ENCODE data around the gene RCOR3. TPM values are rescaled to one million over a fixed set of nuclear protein-coding genes. Genes with fewer than 3 reads are reported as not detected.
A peak's percentile ranks its signal among the peaks of the same experiment; 100 is the strongest.
"Not testable (repeated sequence)": the region's sequence is repeated elsewhere in the genome, so short reads cannot be mapped to it uniquely, and the experiment has no call there.

Gene RCOR3
- total RNA-seq, 1 experiment from 2014 or later = 6.6 TPM

- no peak for DNase-seq (ENCODE audit: low read depth)
- in situ Hi-C loops (cut with HindIII; ENCODE audit: low pct_unique_long_range_greater_than_20kb, low sequenced_read_pairs) = no loop called here
Measured at GRCh38 chr1:211257826-211258225, 1.3 kb upstream of the RCOR3 start.

GRCh38 chr1:211258310-211258755, 833 bp upstream of the RCOR3 start:
- in situ Hi-C loops (cut with HindIII; ENCODE audit: low pct_unique_long_range_greater_than_20kb, low sequenced_read_pairs) = no loop called here
- peak; percentile 69 for DNase-seq (ENCODE audit: low read depth)

GRCh38 chr1:211259638-211260126, 516 bp downstream of the RCOR3 start:
- in situ Hi-C loops (cut with HindIII; ENCODE audit: low pct_unique_long_range_greater_than_20kb, low sequenced_read_pairs) = no loop called here
- DNase-seq (ENCODE audit: low read depth) = no peak

DNA sequence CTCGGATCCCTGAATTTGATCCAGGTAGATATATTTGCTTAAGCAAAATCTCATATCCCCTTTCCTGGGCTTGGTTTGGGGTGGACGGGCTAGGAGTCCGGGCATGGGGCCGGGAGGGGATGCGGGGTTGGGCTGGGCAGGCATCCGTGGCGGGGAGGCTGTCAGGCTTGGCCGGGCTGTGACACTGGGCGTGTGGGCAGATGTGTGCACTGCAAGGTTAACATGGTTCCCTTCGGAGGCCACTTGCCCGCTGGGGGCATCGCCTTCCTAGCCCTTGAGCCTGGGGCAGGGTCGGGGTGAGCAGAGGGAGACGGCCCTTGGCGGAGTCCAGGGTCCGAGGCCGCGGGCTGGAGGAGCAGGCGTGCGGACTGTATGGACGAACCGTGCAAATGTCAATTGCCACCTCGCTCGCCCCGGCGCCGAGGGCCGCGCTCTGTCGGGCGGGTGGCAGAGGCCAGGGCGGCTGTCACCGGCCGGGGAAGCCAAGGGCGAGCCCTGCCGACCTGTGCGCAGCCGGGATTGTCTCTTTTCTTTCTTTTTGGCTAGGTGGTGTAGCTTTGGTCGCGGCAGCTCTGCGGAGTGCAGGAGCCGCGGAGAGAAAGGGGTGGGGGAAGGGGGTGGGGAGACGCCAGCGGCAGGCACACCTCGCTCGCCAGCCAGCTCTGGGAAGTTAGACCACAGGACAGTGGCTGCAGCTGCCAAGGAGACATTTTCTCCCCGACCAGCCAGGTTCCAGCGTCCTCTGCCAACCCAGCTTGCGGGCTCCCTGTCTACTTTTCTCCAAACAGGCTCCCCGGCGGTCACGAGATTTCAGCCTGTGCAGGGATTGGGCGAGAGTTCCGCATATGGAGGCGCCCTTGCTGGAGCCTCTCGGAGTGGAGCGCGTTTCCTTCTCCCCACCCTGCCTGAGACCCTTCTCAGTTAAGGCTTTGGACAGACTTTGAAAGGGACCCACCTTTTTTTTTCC, 1.3 kb downstream of the RCOR3 start:
- peak; percentile 75 for DNase-seq (ENCODE audit: low read depth)
- in situ Hi-C loops (cut with HindIII; ENCODE audit: low pct_unique_long_range_greater_than_20kb, low sequenced_read_pairs) = no loop called here

DNA sequence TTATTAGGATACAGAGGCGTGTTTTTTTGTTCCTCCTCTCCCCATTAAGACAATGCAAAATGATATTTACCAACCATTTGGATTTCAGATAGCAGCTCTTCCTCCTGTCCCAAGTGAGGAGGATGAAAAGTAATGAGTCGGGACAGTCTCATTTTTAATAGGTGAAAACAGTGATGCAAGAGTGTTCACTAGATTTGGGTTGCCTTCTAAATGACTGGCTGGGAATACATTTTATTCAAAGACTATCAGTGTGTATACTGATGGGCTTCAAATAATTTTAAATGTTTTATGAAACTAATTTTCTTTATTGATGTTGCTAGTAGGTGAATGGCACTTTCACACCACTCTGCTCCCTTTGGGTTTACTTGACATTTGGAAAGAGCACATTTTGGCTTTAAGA, 2.1 kb downstream of the RCOR3 start:
- no peak for DNase-seq (ENCODE audit: low read depth)
- in situ Hi-C loops (cut with HindIII; ENCODE audit: low pct_unique_long_range_greater_than_20kb, low sequenced_read_pairs) = no loop called here

DNA sequence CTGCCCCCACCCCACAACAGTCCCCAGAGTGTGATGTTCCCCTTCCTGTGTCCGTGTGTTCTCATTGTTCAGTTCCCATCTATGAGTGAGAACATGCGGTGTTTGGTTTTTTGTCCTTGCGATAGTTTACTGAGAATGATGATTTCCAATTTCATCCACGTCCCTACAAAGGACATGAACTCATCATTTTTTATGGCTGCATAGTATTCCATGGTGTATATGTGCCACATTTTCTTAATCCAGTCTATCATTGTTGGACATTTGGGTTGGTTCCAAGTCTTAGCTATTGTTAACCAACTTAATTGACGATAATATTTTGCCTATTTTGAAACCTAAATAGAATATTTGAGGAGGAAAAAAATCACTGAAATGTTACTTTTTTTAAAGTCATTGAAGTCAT, 3.9 kb downstream of the RCOR3 start:
- in situ Hi-C loops (cut with HindIII; ENCODE audit: low pct_unique_long_range_greater_than_20kb, low sequenced_read_pairs); DNase-seq (ENCODE audit: low read depth): not testable (repeated sequence)

DNA sequence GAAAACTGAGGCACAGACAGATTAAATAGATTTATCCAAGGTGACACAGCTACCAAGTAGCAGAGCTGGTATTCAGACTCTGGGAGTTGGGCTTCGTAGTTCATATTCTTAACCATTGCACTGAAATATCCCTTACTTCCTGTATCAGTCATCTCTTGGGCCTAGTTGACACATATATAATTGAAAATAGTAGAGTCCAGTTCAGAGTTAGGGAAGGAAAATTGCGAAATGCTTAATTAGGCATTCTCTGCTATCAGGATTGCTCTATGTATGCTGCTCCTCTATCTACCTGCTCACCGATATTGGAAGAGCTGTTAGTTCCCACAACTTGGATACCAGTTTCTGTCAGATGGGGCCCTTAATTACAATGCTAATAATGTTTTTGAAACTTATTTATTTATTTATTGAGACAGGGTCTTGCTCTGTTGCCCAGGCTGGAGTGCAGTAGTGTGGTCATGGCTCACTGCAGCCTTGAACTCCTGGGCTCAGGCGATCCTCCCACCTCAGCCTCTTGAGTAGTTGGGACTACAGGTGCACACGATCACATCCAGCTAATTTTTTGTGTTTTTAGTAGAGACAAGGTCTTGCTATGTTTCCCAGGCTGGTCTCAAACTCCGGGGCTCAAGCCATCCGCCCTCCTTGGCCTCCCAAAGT, 8.2 kb downstream of the RCOR3 start:
- in situ Hi-C loops (cut with HindIII; ENCODE audit: low pct_unique_long_range_greater_than_20kb, low sequenced_read_pairs) = no loop called here
- no peak for DNase-seq (ENCODE audit: low read depth)

DNA sequence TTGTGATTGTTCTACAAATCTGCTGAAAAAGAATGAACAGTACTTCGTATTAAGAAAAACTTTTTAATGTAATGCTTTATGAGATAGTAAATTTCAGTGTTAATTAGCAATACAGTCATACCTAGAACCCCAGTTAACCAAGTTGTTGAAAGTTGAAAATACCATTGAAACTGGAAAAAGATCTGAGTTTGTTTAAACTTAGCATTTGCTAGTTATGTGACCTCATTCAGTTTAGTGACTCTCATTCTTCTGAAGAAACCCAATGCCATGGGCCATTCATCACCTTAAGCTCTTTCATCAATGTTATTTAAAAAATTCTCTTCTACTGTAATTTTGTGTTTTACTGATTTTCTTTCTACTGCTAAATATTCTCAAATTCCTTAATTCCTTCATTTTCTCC, 20.2 kb downstream of the RCOR3 start:
- DNase-seq (ENCODE audit: low read depth) = no peak
- in situ Hi-C loops (cut with HindIII; ENCODE audit: low pct_unique_long_range_greater_than_20kb, low sequenced_read_pairs) = no loop called here

GRCh38 chr1:211280910-211281309, 21.7 kb downstream of the RCOR3 start:
- in situ Hi-C loops (cut with HindIII; ENCODE audit: low pct_unique_long_range_greater_than_20kb, low sequenced_read_pairs) = no loop called here
- no peak for DNase-seq (ENCODE audit: low read depth)

GRCh38 chr1:211281320-211282022, 22.3 kb downstream of the RCOR3 start:
- DNase-seq (ENCODE audit: low read depth) = peak; percentile 68
- in situ Hi-C loops (cut with HindIII; ENCODE audit: low pct_unique_long_range_greater_than_20kb, low sequenced_read_pairs) = no loop called here

- no peak for DNase-seq (ENCODE audit: low read depth)
- in situ Hi-C loops (cut with HindIII; ENCODE audit: low pct_unique_long_range_greater_than_20kb, low sequenced_read_pairs) = no loop called here
Measured at GRCh38 chr1:211282023-211282373, 22.8 kb downstream of the RCOR3 start.

DNA sequence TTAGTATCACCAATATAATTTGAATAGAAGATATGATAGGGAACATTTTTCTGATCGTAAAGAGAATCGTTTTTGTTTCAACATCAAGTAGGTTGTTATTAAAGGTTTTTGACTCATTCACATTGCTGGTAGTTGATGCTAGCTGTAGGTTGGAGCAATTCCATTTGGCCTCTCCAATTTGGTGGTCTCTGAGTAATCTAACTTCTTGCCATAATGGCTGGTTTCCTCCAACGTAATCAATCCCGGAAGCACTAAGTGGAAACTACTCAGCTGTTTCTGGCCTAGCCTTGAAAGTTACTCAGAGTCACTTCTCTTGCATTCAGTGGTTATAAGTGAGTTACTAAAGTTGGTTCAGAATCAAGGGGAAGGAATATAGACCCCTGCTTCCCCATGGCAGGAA, 26.0 kb downstream of the RCOR3 start:
- in situ Hi-C loops (cut with HindIII; ENCODE audit: low pct_unique_long_range_greater_than_20kb, low sequenced_read_pairs) = no loop called here
- no peak for DNase-seq (ENCODE audit: low read depth)

- in situ Hi-C loops (cut with HindIII; ENCODE audit: low pct_unique_long_range_greater_than_20kb, low sequenced_read_pairs) = no loop called here
- no peak for DNase-seq (ENCODE audit: low read depth)
Measured at GRCh38 chr1:211287218-211287617, 28.1 kb downstream of the RCOR3 start.

DNA sequence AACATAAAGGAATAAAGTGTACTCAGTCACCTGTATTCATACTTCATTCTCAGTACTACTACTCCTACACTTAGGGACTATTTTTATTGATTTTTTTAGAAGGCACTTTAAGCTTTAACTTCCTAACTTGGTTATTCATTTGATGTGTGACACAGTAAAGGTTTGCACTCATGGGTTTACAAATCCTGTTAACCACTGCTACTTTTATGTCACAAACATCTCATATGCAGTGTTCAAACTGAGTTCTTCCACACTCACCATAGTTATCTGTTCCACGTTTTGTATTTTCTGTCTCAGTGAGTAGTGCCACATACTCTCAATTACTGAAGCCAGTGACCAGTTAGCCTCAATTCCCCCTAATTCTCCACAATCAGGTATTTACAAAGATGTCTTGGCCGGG, 33.2 kb downstream of the RCOR3 start:
- in situ Hi-C loops (cut with HindIII; ENCODE audit: low pct_unique_long_range_greater_than_20kb, low sequenced_read_pairs) = no loop called here
- DNase-seq (ENCODE audit: low read depth) = no peak

DNA sequence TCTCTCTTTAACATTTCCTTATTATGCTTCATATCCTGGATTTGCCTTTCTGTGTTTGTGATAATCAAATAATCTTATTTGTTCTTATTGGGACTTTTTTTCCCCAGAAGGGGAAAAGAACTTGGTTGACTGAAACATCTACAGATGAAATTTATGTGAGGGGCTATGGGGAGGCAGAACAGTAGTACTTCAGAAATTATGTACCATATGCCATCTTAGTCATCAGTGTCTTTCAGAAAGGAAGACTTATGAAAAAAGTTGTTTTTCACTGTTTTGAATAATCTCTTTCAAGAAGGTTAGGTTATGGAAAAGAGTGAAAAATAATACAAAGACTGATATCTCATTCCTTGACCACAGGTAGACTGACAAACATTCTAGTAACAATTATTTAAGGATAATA, 37.2 kb downstream of the RCOR3 start:
- in situ Hi-C loops (cut with HindIII; ENCODE audit: low pct_unique_long_range_greater_than_20kb, low sequenced_read_pairs) = no loop called here
- no peak for DNase-seq (ENCODE audit: low read depth)

GRCh38 chr1:211305044-211305443, 45.9 kb downstream of the RCOR3 start:
- DNase-seq (ENCODE audit: low read depth) = no peak
- in situ Hi-C loops (cut with HindIII; ENCODE audit: low pct_unique_long_range_greater_than_20kb, low sequenced_read_pairs) = no loop called here

- no peak for DNase-seq (ENCODE audit: low read depth)
- in situ Hi-C loops (cut with HindIII; ENCODE audit: low pct_unique_long_range_greater_than_20kb, low sequenced_read_pairs) = no loop called here
Measured at GRCh38 chr1:211309617-211310016, 50.5 kb downstream of the RCOR3 start.

DNA sequence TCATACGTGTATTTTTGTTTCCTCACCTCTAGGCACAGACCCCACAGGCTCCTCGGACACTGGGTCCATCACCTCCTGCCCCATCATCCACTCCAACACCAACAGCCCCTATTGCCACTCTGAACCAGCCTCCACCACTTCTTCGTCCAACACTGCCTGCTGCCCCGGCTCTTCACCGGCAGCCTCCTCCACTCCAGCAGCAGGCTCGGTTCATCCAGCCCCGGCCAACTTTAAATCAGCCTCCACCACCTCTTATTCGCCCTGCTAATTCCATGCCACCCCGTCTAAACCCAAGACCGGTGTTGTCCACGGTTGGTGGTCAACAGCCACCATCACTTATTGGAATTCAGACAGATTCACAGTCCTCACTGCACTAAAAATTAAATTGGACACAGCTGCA, 54.2 kb downstream of the RCOR3 start:
- no peak for DNase-seq (ENCODE audit: low read depth)
- in situ Hi-C loops (cut with HindIII; ENCODE audit: low pct_unique_long_range_greater_than_20kb, low sequenced_read_pairs) = no loop called here

All from Caki2 (cell line).